Stomach (tissue), 9 donors: Measurements from ENCODE around the gene ATP2B3. TPM values are rescaled to one million over a fixed set of nuclear protein-coding genes. Genes with fewer than 3 reads are reported as not detected.

Experiments
- DNase-seq, 2 donors: peaks; one replicate each; pipeline versions ENCODE4 v3.0.0 to v3.0.0-alpha.2; 2013 to 2019
- H3K27ac ChIP-seq, 5 donors: fragments of 200-600 bp in 4 of 5; sonication (generic) in 4 of 5; one replicate each; pipeline ENCODE4 v1.5.1; 2013 to 2019; ENCODE audit warnings: mild to moderate bottlenecking in 1 of 5, moderate library complexity in 1 of 5
- H3K27me3 ChIP-seq, 3 donors: fragments of 200-600 bp; sonication (generic); one replicate each; pipeline ENCODE4 v1.5.1; 2017 to 2019; ENCODE audit warnings: mixed run types in 1 of 3
- H3K36me3 ChIP-seq, 4 donors: fragments of 200-600 bp; sonication (generic); 1 replicate in 3 of 4; 2 replicates in 1 of 4; pipeline ENCODE4 v1.5.1; 2016 to 2019
- H3K4me1 ChIP-seq, 4 donors: fragments of 200-600 bp; sonication (generic); one replicate each; pipeline ENCODE4 v1.5.1; 2016 to 2019
- H3K4me3 ChIP-seq, 4 donors: fragments of 200-600 bp; sonication (generic) in 3 of 4; one replicate each; pipeline ENCODE4 v1.5.1; 2016 to 2019; ENCODE audit warnings: mild to moderate bottlenecking in 1 of 4
- H3K9me3 ChIP-seq, 4 donors: fragments of 200-600 bp; sonication (generic); one replicate each; pipeline ENCODE4 v1.5.1; 2016 to 2019
- EP300 ChIP-seq: sonication (generic); formaldehyde crosslinking; IDR thresholded peaks from one replicate; pipeline ENCODE4 v1.6.1; 2017; ENCODE audit warnings: antibody characterized with exemption
- POLR2A ChIP-seq, 4 donors: fragments of 450-650 bp; IDR thresholded peaks; one replicate each; pipeline ENCODE4 v1.6.1; 2016; ENCODE audit warnings: antibody characterized with exemption in 4 of 4, control low read depth in 2 of 4, mild to moderate bottlenecking in 1 of 4, moderate library complexity in 1 of 4
- POLR2AphosphoS5 ChIP-seq, 3 donors: sonication (generic); formaldehyde crosslinking; IDR thresholded peaks; one replicate each; pipeline ENCODE4 v1.6.1; 2016; ENCODE audit warnings: antibody characterized with exemption in 3 of 3
- WGBS, 5 donors: extraction: QIAGEN DNeasy Blood & Tissue Kit in 3 of 5; methylation state at CpG; one replicate each; pipeline versions ENCODE4 v1.1.5 to v1.1.7; 2013 to 2018; 5-methylcytosine and 5-hydroxymethylcytosine counted together
- intact Hi-C: fragments of 100-400 bp; cut with DNase I; formaldehyde crosslinking; loops from one replicate; pipeline ENCODE4 v1.15.1; 2023; ENCODE audit warnings: low total_unique reads
- polyA plus RNA-seq, 3 donors: library from polyadenylated mRNA; stranded (reverse); fragments of 200-250 nt; gene quantifications; one replicate each; pipeline ENCODE4 v1.2.3, GENCODE V29; 2013
- total RNA-seq, 5 donors: library from RNA; depleted of rRNA; stranded (reverse); fragments of >200 nt; gene quantifications; one replicate each; pipeline versions ENCODE4 v1.1.0 to v1.2.3, GENCODE V29; 2014 to 2016
- TF ChIP-seq, protein P1 (sequence below), 7 experiments: fragments of 450-650 bp in 4 of 7; fragments of 200-600 bp in 3 of 7; sonication (generic) in 3 of 7; IDR thresholded peaks; one replicate each; pipeline ENCODE4 v1.5.1; 2016 to 2019; ENCODE audit warnings: antibody characterized with exemption in 7 of 7, control low read depth in 2 of 7, mild to moderate bottlenecking in 1 of 7
- donor health status: healthy with polysubstance abuse.
- donor health status: Bipolar disorder and iron deficiency.
- donor health status: healthy.

The ATP2B3 gene
- total and polyA plus RNA-seq, 8 donors = 0.03 to 0.55 TPM; not detected in 6

DNA sequence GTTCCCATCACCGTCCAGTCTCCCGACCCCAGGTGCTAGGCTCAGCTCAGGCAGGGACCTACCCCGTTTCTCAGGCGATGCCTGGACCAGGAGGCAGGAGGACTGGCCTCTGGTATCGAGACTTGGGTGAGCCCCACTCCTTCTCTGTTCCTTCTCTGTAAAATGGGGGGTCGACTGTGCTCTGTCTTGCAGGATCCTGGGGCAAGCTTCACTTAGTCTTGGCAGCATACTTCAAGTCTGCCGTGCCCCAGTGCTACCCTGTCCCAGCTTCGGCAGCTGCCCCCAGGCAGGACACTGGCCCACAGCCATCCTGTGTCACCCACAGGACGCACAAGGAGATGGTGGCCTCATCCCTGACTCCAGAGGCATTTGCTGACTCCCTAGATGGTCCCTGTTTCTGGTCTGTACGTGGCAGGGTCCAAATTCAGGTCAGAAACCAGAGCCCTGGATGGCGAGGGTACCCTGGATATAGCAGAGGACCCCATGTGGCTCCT, 40.0 kb upstream of the ATP2B3 start:
- 63 to 71% (median 67%) methylated on average over 6 to 11 of the region's 11 CpGs for WGBS, 5 donors

DNA sequence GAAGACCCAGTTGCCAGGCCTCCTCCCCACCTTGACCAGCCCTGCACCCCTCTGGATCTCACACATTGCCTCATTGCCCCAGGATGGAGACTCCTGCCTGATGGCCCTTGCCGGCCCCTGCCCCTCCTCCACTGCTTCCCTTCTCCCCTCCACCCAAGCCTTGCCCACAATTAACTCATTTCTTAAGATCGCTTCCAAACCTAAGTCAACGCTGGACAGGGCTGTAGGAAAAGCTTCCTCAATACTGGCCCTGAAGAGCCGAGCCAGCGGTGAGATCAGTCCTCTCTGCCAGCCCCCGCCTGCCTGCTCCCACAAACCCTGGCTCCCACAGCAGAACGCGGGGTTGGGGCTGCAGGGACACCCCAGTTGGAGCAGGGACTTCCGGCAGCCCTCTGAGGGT, 39.5 kb upstream of the ATP2B3 start:
- WGBS, 5 donors = 53 to 83% (median 79%) methylated on average over 3 to 9 of the region's 9 CpGs
- intact Hi-C loops = no loop called here
- TF ChIP-seq, protein P1, sequence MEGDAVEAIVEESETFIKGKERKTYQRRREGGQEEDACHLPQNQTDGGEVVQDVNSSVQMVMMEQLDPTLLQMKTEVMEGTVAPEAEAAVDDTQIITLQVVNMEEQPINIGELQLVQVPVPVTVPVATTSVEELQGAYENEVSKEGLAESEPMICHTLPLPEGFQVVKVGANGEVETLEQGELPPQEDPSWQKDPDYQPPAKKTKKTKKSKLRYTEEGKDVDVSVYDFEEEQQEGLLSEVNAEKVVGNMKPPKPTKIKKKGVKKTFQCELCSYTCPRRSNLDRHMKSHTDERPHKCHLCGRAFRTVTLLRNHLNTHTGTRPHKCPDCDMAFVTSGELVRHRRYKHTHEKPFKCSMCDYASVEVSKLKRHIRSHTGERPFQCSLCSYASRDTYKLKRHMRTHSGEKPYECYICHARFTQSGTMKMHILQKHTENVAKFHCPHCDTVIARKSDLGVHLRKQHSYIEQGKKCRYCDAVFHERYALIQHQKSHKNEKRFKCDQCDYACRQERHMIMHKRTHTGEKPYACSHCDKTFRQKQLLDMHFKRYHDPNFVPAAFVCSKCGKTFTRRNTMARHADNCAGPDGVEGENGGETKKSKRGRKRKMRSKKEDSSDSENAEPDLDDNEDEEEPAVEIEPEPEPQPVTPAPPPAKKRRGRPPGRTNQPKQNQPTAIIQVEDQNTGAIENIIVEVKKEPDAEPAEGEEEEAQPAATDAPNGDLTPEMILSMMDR (IDR thresholded peaks at IDR 0.05) = no peak
- TF ChIP-seq EP300 = no peak
- no peak for TF ChIP-seq POLR2A (IDR thresholded peaks at IDR 0.05)
- TF ChIP-seq POLR2AphosphoS5 (IDR thresholded peaks at IDR 0.05) = no peak
- no peak overlapping the region for H3K27ac ChIP-seq
- H3K9me3 ChIP-seq = no peaks in the 10 kb centered on the region
- peaks cover 0 to 5% (median 4%) of the 10 kb centered on the region in 3 donors for H3K27me3 ChIP-seq
- no peak for DNase-seq
- H3K4me1 ChIP-seq = peaks cover 0 to 16% (median 7%) of the 10 kb centered on the region in 4 donors
- H3K36me3 ChIP-seq = no peaks in the 10 kb centered on the region
- H3K4me3 ChIP-seq = no peak overlapping the region

More for the DNA sequence above, 40.0 kb upstream of the ATP2B3 start:
- intact Hi-C loops = no loop called here
- Histone ChIP-seq H3K27ac (peak overlapping the region in 2 of 5 donors; percentile 46 to 51), H3K4me3 (no peak overlapping the region), H3K9me3 (no peaks in the 10 kb centered on the region), H3K36me3 (no peaks in the 10 kb centered on the region), H3K4me1 (peaks cover 0 to 16% (median 7%) of the 10 kb centered on the region in 4 donors), H3K27me3 (peaks cover 0 to 5% (median 4%) of the 10 kb centered on the region in 3 donors)
- no peak for DNase-seq
- no peak for TF ChIP-seq POLR2AphosphoS5 (IDR thresholded peaks at IDR 0.05)
- TF ChIP-seq, protein P1 (IDR thresholded peaks at IDR 0.05) = no peak
- TF ChIP-seq POLR2A (IDR thresholded peaks at IDR 0.05) = no peak

GRCh38 chrX:153478746-153479145, 38.7 kb upstream of the ATP2B3 start:
- no peaks in the 10 kb centered on the region for H3K9me3 ChIP-seq
- H3K4me1 ChIP-seq = peaks cover 0 to 16% (median 7%) of the 10 kb centered on the region in 4 donors
- no peaks in the 10 kb centered on the region for H3K36me3 ChIP-seq
- H3K4me3 ChIP-seq = no peak overlapping the region
- 67 to 88% (median 80%) methylated on average over 5 to 16 of the region's 16 CpGs for WGBS, 5 donors
- peaks cover 0 to 5% (median 4%) of the 10 kb centered on the region in 3 donors for H3K27me3 ChIP-seq
- no peak overlapping the region for H3K27ac ChIP-seq
- no peak for DNase-seq
- TF ChIP-seq EP300 (no peak), POLR2AphosphoS5 (IDR thresholded peaks at IDR 0.05) (no peak), POLR2A (IDR thresholded peaks at IDR 0.05) (no peak)
- TF ChIP-seq, protein P1 (IDR thresholded peaks at IDR 0.05) = no peak
- intact Hi-C loops = no loop called here

DNA sequence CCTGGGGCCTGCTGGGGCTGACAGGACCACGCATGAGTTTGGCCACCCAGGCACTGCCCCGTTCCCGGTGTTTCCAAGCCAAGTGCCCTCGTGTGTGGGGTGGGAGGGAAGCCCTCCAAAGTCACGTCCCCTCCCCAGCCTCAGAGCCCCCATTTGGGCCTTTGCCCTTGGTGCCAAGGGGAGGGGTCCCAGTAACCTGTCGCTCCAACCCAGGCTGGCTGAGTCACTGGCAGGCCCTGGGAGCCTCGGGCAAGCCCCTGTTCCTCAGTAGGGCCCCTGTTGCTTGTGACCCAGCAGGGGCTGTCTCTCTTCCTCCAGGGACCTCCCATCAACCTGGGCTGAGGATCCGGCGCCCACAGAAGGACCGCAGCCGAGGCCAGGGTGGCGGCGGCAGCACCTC, 36.4 kb upstream of the ATP2B3 start:
- WGBS, 5 donors = 88 to 95% (median 92%) methylated on average over 5 to 13 of the region's 13 CpGs; no CpG with 5 or more reads in 1 of the 5 donors
- Histone ChIP-seq H3K36me3 (no peaks in the 10 kb centered on the region), H3K9me3 (no peaks in the 10 kb centered on the region), H3K27me3 (peaks cover 0 to 5% (median 4%) of the 10 kb centered on the region in 3 donors), H3K27ac (no peak overlapping the region), H3K4me3 (no peak overlapping the region), H3K4me1 (peaks cover 0 to 7% (median 0%) of the 10 kb centered on the region in 4 donors)
- intact Hi-C loops = no loop called here
- DNase-seq = no peak
- TF ChIP-seq, protein P1 (IDR thresholded peaks at IDR 0.05) = no peak
- TF ChIP-seq POLR2A (IDR thresholded peaks at IDR 0.05) (no peak), POLR2AphosphoS5 (IDR thresholded peaks at IDR 0.05) (no peak), EP300 (no peak)
